GM23338 (cell line): ENCODE results near the gene HELZ. TPM values are rescaled to one million over a fixed set of nuclear protein-coding genes. Genes with fewer than 3 reads are reported as not detected.
"Not testable (repeated sequence)": the region's sequence is repeated elsewhere in the genome, so short reads cannot be mapped to it uniquely, and the experiment has no call there.

Source experiments
- ATAC-seq: fragments of 200-7000 bp; cut with Tn5 transposase; 3 replicates; pipeline ENCODE4 v1.9.1; 2020
- DNase-seq: peaks from one replicate; pipeline ENCODE4 v3.0.0-alpha.2; 2015; ENCODE audit warnings: low spot score
- H2AFZ ChIP-seq: fragments of 200-600 bp; sonication (generic); 2 replicates; pipeline ENCODE4 v1.8.0; 2016; ENCODE audit warnings: antibody characterized with exemption, mild to moderate bottlenecking, moderate library complexity
- H3F3A ChIP-seq: fragments of 200-600 bp; sonication (generic); replicated peaks from 2 replicates; pipeline ENCODE4 v1.8.0; 2017; ENCODE audit warnings: antibody characterized with exemption, mixed run types, low read depth
- H3K27ac ChIP-seq: fragments of 200-600 bp; sonication (generic); 2 replicates; pipeline ENCODE4 v1.6.1; 2016; ENCODE audit warnings: low read depth
- H3K27me3 ChIP-seq: fragments of 200-600 bp; sonication (generic); 2 replicates; pipeline ENCODE4 v1.8.0; 2016; ENCODE audit warnings: mild to moderate bottlenecking, mixed run types, moderate library complexity; ENCODE audit not compliant: insufficient read depth
- H3K36me3 ChIP-seq: fragments of 200-600 bp; sonication (generic); 2 replicates; pipeline ENCODE4 v1.8.0; 2016; ENCODE audit warnings: mild to moderate bottlenecking; ENCODE audit not compliant: insufficient read depth
- H3K4me1 ChIP-seq: fragments of 200-600 bp; sonication (generic); 2 replicates; pipeline ENCODE4 v1.8.0; 2016; ENCODE audit warnings: mild to moderate bottlenecking, moderate library complexity; ENCODE audit not compliant: insufficient read depth
- H3K4me2 ChIP-seq: fragments of 200-600 bp; sonication (generic); 2 replicates; pipeline ENCODE4 v1.7.1; 2017; ENCODE audit warnings: mixed run types
- H3K4me3 ChIP-seq: fragments of 200-600 bp; sonication (generic); 2 replicates; pipeline ENCODE4 v1.6.1; 2016; ENCODE audit warnings: mixed run types
- H3K79me2 ChIP-seq: fragments of 200-600 bp; sonication (generic); replicated peaks from 2 replicates; pipeline ENCODE4 v1.8.0; 2017; ENCODE audit warnings: mild to moderate bottlenecking; ENCODE audit not compliant: insufficient read depth
- H3K9me2 ChIP-seq: fragments of 200-600 bp; sonication (generic); 2 replicates; pipeline ENCODE4 v1.8.0; 2017; ENCODE audit not compliant: insufficient read depth
- H4K20me1 ChIP-seq: fragments of 200-600 bp; sonication (generic); replicated peaks from 2 replicates; pipeline ENCODE4 v1.8.0; 2017; ENCODE audit warnings: mild to moderate bottlenecking; ENCODE audit not compliant: insufficient read depth
- H3K27ac Mint-ChIP-seq: 2 replicates; pipeline ENCODE4 v1.8.0; 2020; ENCODE audit warnings: inconsistent platforms, mild to moderate bottlenecking, moderate library complexity, mixed read lengths
- H3K27me3 Mint-ChIP-seq: 3 replicates; pipeline ENCODE4 v1.8.0; 2022; ENCODE audit warnings: low read depth, mild to moderate bottlenecking, moderate library complexity, mixed read lengths, inconsistent platforms; ENCODE audit not compliant: insufficient read depth, poor library complexity
- H3K36me3 Mint-ChIP-seq: 3 replicates; pipeline ENCODE4 v1.8.0; 2021; ENCODE audit warnings: low read depth, mild to moderate bottlenecking, inconsistent platforms, moderate library complexity, mixed read lengths
- H3K4me1 Mint-ChIP-seq: 3 replicates; pipeline ENCODE4 v1.8.0; 2020; ENCODE audit warnings: mild to moderate bottlenecking, inconsistent platforms, mixed read lengths
- H3K4me3 Mint-ChIP-seq: 3 replicates; pipeline ENCODE4 v1.8.0; 2021; ENCODE audit warnings: moderate library complexity, mild to moderate bottlenecking, inconsistent platforms, mixed read lengths
- H3K9me3 Mint-ChIP-seq: 3 replicates; pipeline ENCODE4 v1.8.0; 2020; ENCODE audit warnings: moderate library complexity, mild to moderate bottlenecking, inconsistent platforms, mixed read lengths
- ETS1 ChIP-seq: IDR thresholded peaks from 2 replicates; pipeline ENCODE4 v1.6.1; 2016; ENCODE audit warnings: antibody characterized with exemption
- EZH2 ChIP-seq: fragments of 200-600 bp; sonication (generic); IDR thresholded peaks from one replicate; pipeline ENCODE4 v1.8.0; 2017; ENCODE audit warnings: antibody characterized with exemption, mild to moderate bottlenecking, low read depth; ENCODE audit not compliant: unreplicated experiment
- EZH2phosphoT487 ChIP-seq: fragments of 200-600 bp; sonication (generic); IDR thresholded peaks from one replicate; pipeline ENCODE4 v1.8.1; 2018; ENCODE audit warnings: antibody characterized with exemption; ENCODE audit not compliant: unreplicated experiment
- JUNB ChIP-seq: IDR thresholded peaks from one replicate; pipeline ENCODE4 v1.6.1; 2016; ENCODE audit warnings: antibody characterized with exemption; ENCODE audit not compliant: unreplicated experiment
- NANOG ChIP-seq: IDR thresholded peaks from 2 replicates; pipeline ENCODE4 v1.6.1; 2016; ENCODE audit warnings: antibody characterized with exemption, borderline replicate concordance
- POLR2AphosphoS5 ChIP-seq: IDR thresholded peaks from 2 replicates; pipeline ENCODE4 v1.6.1; 2016; ENCODE audit warnings: antibody characterized with exemption, low read depth
- STAT1 ChIP-seq: IDR thresholded peaks from one replicate; pipeline ENCODE4 v1.6.1; 2016; ENCODE audit warnings: antibody characterized with exemption; ENCODE audit not compliant: unreplicated experiment
- ZNF114 ChIP-seq: fragments of 250-450 bp; sonication (Bioruptor Pico); IDR thresholded peaks from 2 replicates; pipeline ENCODE4 v1.5.0; 2020; ENCODE audit warnings: mild to moderate bottlenecking, moderate library complexity
- ZNF331 ChIP-seq: fragments of 250-450 bp; sonication (Bioruptor Pico); IDR thresholded peaks from 2 replicates; pipeline ENCODE4 v1.5.0; 2020; ENCODE audit warnings: low read depth, mild to moderate bottlenecking, moderate library complexity
- ZNF462 ChIP-seq: fragments of 250-450 bp; sonication (Bioruptor Pico); IDR thresholded peaks from 2 replicates; pipeline ENCODE4 v1.5.0; 2020; ENCODE audit warnings: mild to moderate bottlenecking, moderate library complexity
- polyA plus RNA-seq: library from polyadenylated mRNA; unstranded; fragments of >200 nt; fragmentation: Nextera tagmentation; extraction: Ambion mirVana; gene quantifications from 2 replicates; pipeline ENCODE4 v1.2.1, GENCODE V29; 2016
- total RNA-seq: library from RNA; depleted of rRNA; stranded (reverse); fragments of >200 nt; shearing (Covaris generic); gene quantifications from 2 replicates; pipeline ENCODE4 v1.2.3, GENCODE V29; 2014

HELZ gene
- total and polyA plus RNA-seq, 2 experiments from 2014 or later, result 38.9 to 62.0 TPM

- no peak for TF ChIP-seq ZNF462 (CRISPR knock-in tag)
- no peak for TF ChIP-seq JUNB
- no peak for TF ChIP-seq NANOG
- no peak for TF ChIP-seq ZNF331 (CRISPR knock-in tag)
These were observed 99.7 kb downstream of the HELZ start (continued) for GRCh38 chr17:67145183-67145805.

- Mint-ChIP-seq H3K4me3 (no peak overlapping the region), H3K9me3 (no peaks in the 10 kb centered on the region; the same call in 2 of the 3 replicates), H3K27ac (no peak overlapping the region), H3K4me1 (peaks cover 29% of the 10 kb centered on the region), H3K27me3 (no peaks in the 10 kb centered on the region), H3K36me3 (peaks cover 19% of the 10 kb centered on the region; the same call in 2 of the 3 replicates)
- no peaks in the 10 kb centered on the region for H3K27me3 ChIP-seq
- ATAC-seq, result no peak
- H3K4me2 ChIP-seq, result no peak overlapping the region
- no peaks in the 10 kb centered on the region for H3K36me3 ChIP-seq
- no peak overlapping the region for H2AFZ ChIP-seq
- no peak overlapping the region for H3K27ac ChIP-seq
- no peaks in the 10 kb centered on the region for H3K9me2 ChIP-seq
- no peaks in the 10 kb centered on the region for H3F3A ChIP-seq
- no peak for TF ChIP-seq ZNF114 (CRISPR knock-in tag)
- no peak for TF ChIP-seq STAT1
- TF ChIP-seq EZH2phosphoT487, result no peak
- no peak for TF ChIP-seq ETS1
- TF ChIP-seq ZNF331 (CRISPR knock-in tag), result no peak
- no peak for TF ChIP-seq POLR2AphosphoS5
- no peak for TF ChIP-seq EZH2
- TF ChIP-seq JUNB, result no peak
- no peaks in the 10 kb centered on the region for H4K20me1 ChIP-seq
- H3K4me1 ChIP-seq, result peaks cover 7% of the 10 kb centered on the region
- DNase-seq, result no peak
- H3K79me2 ChIP-seq, result no peaks in the 10 kb centered on the region
- H3K4me3 ChIP-seq, result no peak overlapping the region
These were observed 101.7 kb downstream of the HELZ start for GRCh38 chr17:67143318-67143717.

- not testable (repeated sequence) for ATAC-seq, H3K79me2 ChIP-seq, H3K27me3 Mint-ChIP-seq, H3K36me3 ChIP-seq, DNase-seq, H3K4me3 Mint-ChIP-seq, H3K9me2 ChIP-seq, H3K4me2 ChIP-seq, H3K9me3 Mint-ChIP-seq, H3K27me3 ChIP-seq, H2AFZ ChIP-seq, H3K4me1 ChIP-seq, H3K27ac ChIP-seq, H3K4me3 ChIP-seq, H3K27ac Mint-ChIP-seq, H3F3A ChIP-seq, H4K20me1 ChIP-seq
- Mint-ChIP-seq H3K36me3 (peaks cover 14% of the 10 kb centered on the region; the same call in 2 of the 3 replicates), H3K4me1 (peaks cover 29% of the 10 kb centered on the region)
These were observed 103.0 kb downstream of the HELZ start for GRCh38 chr17:67142030-67142429.
